B cell (primary cell): ENCODE measurements around the gene AP3S1. TPM values are rescaled to one million over a fixed set of nuclear protein-coding genes. Genes with fewer than 3 reads are reported as not detected.

Experiments
- ATAC-seq: fragments of 200-7000 bp; cut with Tn5 transposase; one replicate; pipeline ENCODE4 v1.10.0; 2021; ENCODE audit warnings: low read depth, mild to moderate bottlenecking, moderate number of reproducible peaks, moderate library complexity
- CTCF ChIA-PET: fragments of 350-600 bp; sonication (Branson Sonifier 250); formaldehyde crosslinking; loops from one replicate; lab custom pipeline; 2021; ENCODE audit warnings: antibody characterized with exemption, inconsistent platforms; lab: Charles Lee
- POLR2A ChIA-PET: fragments of 350-600 bp; sonication (Branson Sonifier 250); formaldehyde crosslinking; loops from one replicate; lab custom pipeline; 2021; ENCODE audit warnings: antibody characterized with exemption; lab: Charles Lee
- DNase-seq: peaks from one replicate; pipeline ENCODE4 v3.0.0; 2013
- H2AFZ ChIP-seq: 2 replicates; pipeline ENCODE4 v1.6.1; 2012; ENCODE audit warnings: mild to moderate bottlenecking, low read depth, low read length; ENCODE audit not compliant: insufficient read depth, poor library complexity, severe bottlenecking
- H3K27ac ChIP-seq, 2 donors: 1 replicate in 1 of 2; 2 replicates in 1 of 2; pipeline ENCODE4 v1.5.1; 2012 to 2013; ENCODE audit warnings: low read length in 2 of 2, mild to moderate bottlenecking in 2 of 2, moderate library complexity in 1 of 2
- H3K27me3 ChIP-seq, 4 experiments: fragments of 200-600 bp in 1 of 4; sonication (generic) in 1 of 4; replicated peaks in 1 of 4; 1 replicate in 2 of 4; 2 replicates in 2 of 4; pipeline versions ENCODE4 v1.6.1 to v1.7.0; 2013 to 2016; ENCODE audit warnings: low read length in 3 of 4, mild to moderate bottlenecking in 2 of 4, mixed read lengths in 1 of 4, moderate library complexity in 1 of 4; ENCODE audit not compliant: insufficient read depth in 4 of 4, control insufficient read depth in 3 of 4; ENCODE audit errors: control extremely low read depth in 1 of 4
- H3K36me3 ChIP-seq, 2 experiments: replicated peaks in 1 of 2; 1 replicate in 1 of 2; 2 replicates in 1 of 2; pipeline versions ENCODE4 v1.6.1 to v1.7.1; 2013; ENCODE audit warnings: low read length in 1 of 2; ENCODE audit not compliant: insufficient read depth in 2 of 2, control insufficient read depth in 1 of 2; ENCODE audit errors: control extremely low read depth in 1 of 2, extremely low read depth in 1 of 2
- H3K4me1 ChIP-seq, 2 donors: fragments of 200-600 bp in 1 of 2; sonication (generic) in 1 of 2; 1 replicate in 1 of 2; 2 replicates in 1 of 2; pipeline versions ENCODE4 v1.5.1 to v1.6.1; 2013 to 2017; ENCODE audit warnings: low read length in 2 of 2; ENCODE audit not compliant: control insufficient read depth in 2 of 2, insufficient read depth in 2 of 2
- H3K4me2 ChIP-seq: replicated peaks from 2 replicates; pipeline ENCODE3; 2012; ENCODE audit warnings: mild to moderate bottlenecking, low read depth, low read length; ENCODE audit not compliant: poor library complexity, severe bottlenecking
- H3K4me3 ChIP-seq, 5 experiments: fragments of 200-600 bp in 1 of 5; sonication (generic) in 1 of 5; 1 replicate in 3 of 5; 2 replicates in 2 of 5; pipeline versions ENCODE4 v1.5.1 to v1.7.0; 2011 to 2016; ENCODE audit warnings: low read length in 4 of 5, mild to moderate bottlenecking in 4 of 5, low read depth in 2 of 5, control low read depth in 1 of 5, moderate library complexity in 1 of 5; ENCODE audit not compliant: insufficient read depth in 1 of 5; ENCODE audit errors: control extremely low read depth in 1 of 5, extremely low read depth in 1 of 5
- H3K79me2 ChIP-seq: fragments of 200-600 bp; sonication (generic); one replicate; pipeline ENCODE4 v1.6.0; 2016; ENCODE audit warnings: low read length; ENCODE audit not compliant: control insufficient read depth, insufficient read depth
- H3K9ac ChIP-seq: fragments of 200-600 bp; sonication (generic); 2 replicates; pipeline ENCODE4 v1.6.1; 2017; ENCODE audit warnings: mild to moderate bottlenecking, low read length, moderate library complexity
- H3K9me3 ChIP-seq, 3 donors: one replicate each; pipeline versions ENCODE4 v1.6.1 to v1.7.1; 2013; ENCODE audit warnings: low read length in 2 of 3; ENCODE audit not compliant: control insufficient read depth in 2 of 3, insufficient read depth in 1 of 3; ENCODE audit errors: control extremely low read depth in 1 of 3
- H4K20me1 ChIP-seq: 2 replicates; pipeline ENCODE4 v1.6.0; 2012; ENCODE audit warnings: mild to moderate bottlenecking, low read length; ENCODE audit not compliant: insufficient read depth, control insufficient read depth, poor library complexity, severe bottlenecking
- H3K27ac Mint-ChIP-seq: one replicate; pipeline ENCODE4 v1.8.0; 2021; ENCODE audit warnings: mixed read lengths
- H3K27me3 Mint-ChIP-seq: one replicate; pipeline ENCODE4 v1.8.0; 2021; ENCODE audit warnings: mixed read lengths
- H3K4me1 Mint-ChIP-seq: one replicate; pipeline ENCODE4 v1.8.0; 2021; ENCODE audit warnings: mixed read lengths
- H3K4me3 Mint-ChIP-seq: one replicate; pipeline ENCODE4 v1.8.0; 2021; ENCODE audit warnings: mixed read lengths
- H3K9me3 Mint-ChIP-seq: one replicate; pipeline ENCODE4 v1.8.0; 2022; ENCODE audit warnings: mixed read lengths; ENCODE audit not compliant: insufficient read depth
- EZH2 ChIP-seq: IDR thresholded peaks from 2 replicates; pipeline ENCODE4 v1.6.1; 2012; ENCODE audit warnings: borderline replicate concordance, low read depth, mild to moderate bottlenecking, moderate library complexity, low read length; ENCODE audit not compliant: insufficient read depth, poor library complexity, severe bottlenecking
- WGBS: methylation state at CpG from one replicate; pipeline ENCODE4 v1.1.5; 2013; ENCODE audit warnings: missing lambda C conversion rate; ENCODE audit not compliant: insufficient coverage; 5-methylcytosine and 5-hydroxymethylcytosine counted together
- intact Hi-C: fragments of 100-400 bp; cut with micrococcal nuclease; formaldehyde crosslinking; loops from one replicate; pipeline ENCODE4 v1.10.0; 2022
- polyA plus RNA-seq: library from polyadenylated mRNA; depleted of rRNA; stranded (reverse); fragments of >200 nt; gene quantifications from 2 replicates; pipeline ENCODE4 v1.2.3, GENCODE V29; 2012
- total RNA-seq, 2 donors: library from RNA; stranded (reverse); fragments of 120-200 nt in 1 of 2; gene quantifications; 1 replicate in 1 of 2; 2 replicates in 1 of 2; pipeline versions ENCODE4 v1.2.3 to v1.2.4, GENCODE V29; 2013 to 2022
- TF ChIP-seq, protein P1 (sequence below): fragments of 200-600 bp; IDR thresholded peaks from one replicate; pipeline ENCODE4 v1.8.0; 2022; ENCODE audit warnings: antibody characterized with exemption, mild to moderate bottlenecking

The AP3S1 gene
- total and polyA plus RNA-seq, 2 donors (not counting 1 experiment from before 2014, with no cell fraction given), result 12.8 to 47.6 TPM

DNA sequence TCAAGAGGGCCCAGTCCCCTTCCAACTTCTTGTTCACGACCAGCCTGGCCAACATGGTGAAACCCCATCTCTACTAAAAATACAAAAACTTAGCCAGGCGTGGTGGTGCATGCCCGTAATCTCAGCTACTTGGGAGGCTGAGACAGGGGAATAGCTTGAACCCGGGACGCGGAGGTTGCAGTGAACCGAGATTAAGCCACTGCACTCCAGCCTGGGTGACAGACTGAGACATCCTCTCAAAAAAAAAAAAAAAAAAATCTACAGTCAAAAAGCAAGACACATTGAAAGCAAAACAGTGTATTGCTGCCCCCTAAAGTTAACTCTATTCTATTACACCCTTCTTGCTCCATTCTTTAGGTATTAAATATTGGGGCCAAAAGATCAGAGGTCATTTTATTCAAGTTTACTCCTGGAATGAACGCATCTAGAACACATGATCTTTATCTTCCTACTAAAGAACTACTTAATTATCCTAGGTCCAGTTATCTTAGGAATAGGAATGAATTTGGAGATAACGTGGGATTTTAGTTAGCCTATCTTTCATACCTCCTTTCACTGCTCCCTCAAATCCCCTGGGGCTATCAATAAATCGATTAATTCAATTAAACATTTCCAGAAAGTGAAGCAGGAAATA lies 2.7 kb upstream of the AP3S1 start:
- peaks cover 54% of the 10 kb centered on the region for H3K4me1 Mint-ChIP-seq
- H3K9ac ChIP-seq, result no peak overlapping the region
- H3K27me3 ChIP-seq, result no peaks in the 10 kb centered on the region
- WGBS, result no CpG with 5 or more reads among the region's 10 CpGs
- ChIA-PET POLR2A (interaction anchor here (0.7 kb wide), 1 partner anchor 213 kb away, joined by 6 read pairs; no protein-coding TSS in a partner anchor), CTCF (interaction anchor here (0.7 to 3.1 kb wide), 12 partner anchors 40 to 775 kb away, joined by 3 to 21 read pairs (median 3); partner anchors contain the start of gene FEM1C)
- peaks cover 5 to 30% of the 10 kb centered on the region in 2 experiments for H3K36me3 ChIP-seq
- no peaks in the 10 kb centered on the region for H3K9me3 Mint-ChIP-seq
- no peak overlapping the region for H3K4me3 ChIP-seq
- peak; percentile 70 for DNase-seq
- peak overlapping the region in 1 of 2 donors; percentile 47 for H3K27ac ChIP-seq
- intact Hi-C loops, result loop anchor here (1.0 to 2.0 kb wide), 2 partner anchors 8 to 528 kb away; no protein-coding TSS in a partner anchor
- TF ChIP-seq, protein P1, sequence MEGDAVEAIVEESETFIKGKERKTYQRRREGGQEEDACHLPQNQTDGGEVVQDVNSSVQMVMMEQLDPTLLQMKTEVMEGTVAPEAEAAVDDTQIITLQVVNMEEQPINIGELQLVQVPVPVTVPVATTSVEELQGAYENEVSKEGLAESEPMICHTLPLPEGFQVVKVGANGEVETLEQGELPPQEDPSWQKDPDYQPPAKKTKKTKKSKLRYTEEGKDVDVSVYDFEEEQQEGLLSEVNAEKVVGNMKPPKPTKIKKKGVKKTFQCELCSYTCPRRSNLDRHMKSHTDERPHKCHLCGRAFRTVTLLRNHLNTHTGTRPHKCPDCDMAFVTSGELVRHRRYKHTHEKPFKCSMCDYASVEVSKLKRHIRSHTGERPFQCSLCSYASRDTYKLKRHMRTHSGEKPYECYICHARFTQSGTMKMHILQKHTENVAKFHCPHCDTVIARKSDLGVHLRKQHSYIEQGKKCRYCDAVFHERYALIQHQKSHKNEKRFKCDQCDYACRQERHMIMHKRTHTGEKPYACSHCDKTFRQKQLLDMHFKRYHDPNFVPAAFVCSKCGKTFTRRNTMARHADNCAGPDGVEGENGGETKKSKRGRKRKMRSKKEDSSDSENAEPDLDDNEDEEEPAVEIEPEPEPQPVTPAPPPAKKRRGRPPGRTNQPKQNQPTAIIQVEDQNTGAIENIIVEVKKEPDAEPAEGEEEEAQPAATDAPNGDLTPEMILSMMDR, result peak; percentile 65
- TF ChIP-seq EZH2, result no peak
- ATAC-seq, result no peak
- H3K9me3 ChIP-seq, result no peaks in the 10 kb centered on the region
- no peak overlapping the region for H2AFZ ChIP-seq
- H3K79me2 ChIP-seq, result peaks cover 80% of the 10 kb centered on the region
- no peaks in the 10 kb centered on the region for H3K27me3 Mint-ChIP-seq
- H4K20me1 ChIP-seq, result peaks cover 32% of the 10 kb centered on the region
- H3K27ac Mint-ChIP-seq, result no peak overlapping the region
- H3K4me3 Mint-ChIP-seq, result peak overlapping the region; percentile 100
- peaks cover 32 to 37% of the 10 kb centered on the region in 2 donors for H3K4me1 ChIP-seq
- peak overlapping the region; percentile 68 for H3K4me2 ChIP-seq

DNA sequence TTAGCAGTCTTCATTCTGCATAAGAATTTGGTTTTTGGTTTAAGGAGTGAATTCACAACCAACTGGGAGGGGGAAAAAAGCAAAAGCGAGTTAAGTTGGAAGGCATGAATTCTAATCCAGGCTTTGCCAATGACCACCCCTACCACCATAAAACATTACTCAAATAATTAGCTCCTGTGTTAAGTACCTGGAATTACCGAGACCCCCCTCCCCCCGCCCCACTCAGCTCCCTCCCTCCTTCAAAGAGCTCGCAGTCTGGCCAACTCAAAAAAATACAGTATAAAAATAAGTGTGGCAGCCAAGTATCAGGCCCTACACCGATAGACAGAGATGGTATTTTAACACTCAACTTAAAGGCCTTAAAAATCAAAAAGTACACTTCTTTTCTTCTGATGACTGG lies 862 bp upstream of the AP3S1 start:
- peaks cover 70% of the 10 kb centered on the region for H3K4me1 Mint-ChIP-seq
- DNase-seq, result no peak
- H3K4me1 ChIP-seq, result peaks cover 41 to 45% of the 10 kb centered on the region in 2 donors

More for the DNA sequence above, 862 bp upstream of the AP3S1 start:
- no peaks in the 10 kb centered on the region for H3K27me3 ChIP-seq
- H3K4me3 ChIP-seq, result peak overlapping the region; percentile 81 to 96 (median 87)
- H3K27ac Mint-ChIP-seq, result peak overlapping the region; percentile 100
- H3K27me3 Mint-ChIP-seq, result no peaks in the 10 kb centered on the region
- peak overlapping the region; percentile 89 to 94 for H3K27ac ChIP-seq
- 0% methylated on average over 2 of the region's 5 CpGs for WGBS
- H4K20me1 ChIP-seq, result peaks cover 32% of the 10 kb centered on the region
- TF ChIP-seq EZH2, result no peak
- TF ChIP-seq, protein P1, result no peak
- ChIA-PET CTCF (interaction anchor here (0.6 to 3.1 kb wide), 9 partner anchors 9 to 528 kb away, joined by 3 to 21 read pairs (median 3); partner anchors contain the start of genes COMMD10 and TICAM2), POLR2A (interaction anchor here (1.3 kb wide), 1 partner anchor 298 kb away, joined by 3 read pairs; no protein-coding TSS in a partner anchor)
- peaks cover 0 to 21% of the 10 kb centered on the region in 2 experiments for H3K36me3 ChIP-seq
- H3K9ac ChIP-seq, result peak overlapping the region; percentile 95
- intact Hi-C loops, result loop anchor here (1.0 to 5.0 kb wide), 10 partner anchors 198 to 671 kb away; partner anchors contain the start of genes CCDC112, COMMD10, FEM1C and PGGT1B
- H3K4me3 Mint-ChIP-seq, result peak overlapping the region; percentile 100
- no peaks in the 10 kb centered on the region for H3K9me3 Mint-ChIP-seq
- H3K9me3 ChIP-seq, result no peaks in the 10 kb centered on the region
- H2AFZ ChIP-seq, result peak overlapping the region; percentile 96
- H3K4me2 ChIP-seq, result peak overlapping the region; percentile 68
- H3K79me2 ChIP-seq, result peaks cover 87% of the 10 kb centered on the region
- no peak for ATAC-seq
